NCI-H2029 (cell line): ENCODE results near the gene SHISAL1.
A peak's percentile ranks its signal among the peaks of the same experiment; 100 is the strongest.
"Not testable (repeated sequence)": the region's sequence is repeated elsewhere in the genome, so short reads cannot be mapped to it uniquely, and the experiment has no call there.

Source experiments
- DNase-seq: peaks from one replicate; lab custom pipeline; 2025; lab: John Stamatoyannopoulos, UW

SHISAL1 gene

GRCh38 chr22:44328326-44328725, 15.6 kb upstream of the SHISAL1 start:
- peak; percentile 30 for DNase-seq

DNA sequence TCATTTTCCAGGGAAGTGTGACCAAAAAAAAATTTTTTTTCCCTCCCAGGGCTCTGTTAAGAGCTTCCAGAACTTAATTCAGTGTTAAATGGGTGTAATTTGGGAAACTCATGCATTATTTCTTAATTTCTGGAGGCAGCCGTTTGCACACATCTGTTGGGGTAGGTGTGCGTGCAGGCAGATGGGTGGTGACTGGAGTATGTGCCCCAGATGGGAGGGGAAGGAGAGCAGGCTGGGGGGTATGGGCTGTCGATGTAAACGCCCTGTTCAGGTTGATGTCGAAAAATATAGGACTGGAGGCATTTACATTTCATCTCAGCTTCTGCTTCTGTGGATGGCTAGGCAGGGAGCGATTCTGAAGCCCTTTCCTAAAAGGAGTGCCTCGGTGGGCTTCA, 13.7 kb upstream of the SHISAL1 start:
- no peak for DNase-seq

GRCh38 chr22:44325718-44326490, 13.2 kb upstream of the SHISAL1 start:
- DNase-seq, result peak; percentile 26

- DNase-seq, result not testable (repeated sequence)
These were observed 10.5 kb upstream of the SHISAL1 start for GRCh38 chr22:44323140-44323790.

DNA sequence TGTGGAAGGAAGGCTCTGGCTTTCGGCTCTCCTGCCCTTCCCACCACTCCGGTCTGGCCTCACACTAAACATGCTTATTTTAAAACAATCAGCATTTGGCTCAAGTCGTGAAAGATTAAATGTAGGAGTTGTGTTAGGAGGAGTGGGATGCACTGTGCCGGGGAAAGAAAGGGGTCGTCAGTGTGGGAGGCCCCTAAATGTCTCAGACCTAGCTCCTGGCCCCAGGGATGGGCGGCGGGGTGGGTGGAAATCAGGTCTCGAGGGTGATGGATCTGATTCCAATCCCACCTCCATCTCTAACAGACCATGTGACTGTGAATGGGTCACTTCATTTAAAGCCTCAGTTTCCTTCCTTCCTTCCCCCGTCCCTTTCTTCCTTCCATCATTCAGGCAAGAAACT, 6.9 kb upstream of the SHISAL1 start:
- DNase-seq, result no peak

DNA sequence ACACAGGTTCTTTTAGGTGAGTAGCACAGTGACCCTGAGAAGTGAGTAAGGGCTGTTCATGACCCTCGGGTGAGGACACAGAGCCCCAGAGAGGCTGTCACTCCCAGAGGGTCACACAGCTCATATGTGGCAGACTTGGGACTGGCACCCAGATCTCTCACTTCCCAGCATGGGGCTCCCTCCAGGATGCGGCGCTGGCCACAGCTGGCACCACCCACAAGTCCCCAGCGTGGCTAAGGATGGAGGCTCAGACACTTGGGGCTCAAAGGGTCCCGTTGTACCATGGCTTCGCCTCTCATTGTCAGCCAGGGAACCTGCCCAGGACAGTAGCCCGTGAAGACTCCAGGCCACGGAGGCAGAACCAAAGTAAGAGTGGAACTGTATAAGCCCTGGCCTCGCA, 6.0 kb upstream of the SHISAL1 start:
- no peak for DNase-seq

GRCh38 chr22:44317886-44318637, 5.3 kb upstream of the SHISAL1 start:
- DNase-seq, result no peak

DNA sequence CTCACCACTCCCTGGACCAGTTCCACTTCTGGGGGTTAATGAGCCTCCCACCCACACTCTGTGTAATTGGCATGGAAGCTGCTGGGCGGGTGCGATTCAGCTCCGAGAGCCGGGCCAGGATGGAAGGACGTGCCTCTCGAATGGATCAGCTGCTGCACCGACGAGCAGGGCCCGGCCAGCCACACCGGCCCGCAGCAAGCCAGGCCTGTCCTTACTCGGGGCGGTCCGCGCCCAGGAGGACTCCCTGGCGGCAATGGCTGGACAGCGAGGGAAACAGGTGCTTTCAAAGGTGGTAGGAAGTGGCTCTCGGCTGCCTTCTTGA, 4.3 kb upstream of the SHISAL1 start:
- no peak for DNase-seq

- no peak for DNase-seq
These were observed 3.8 kb upstream of the SHISAL1 start for GRCh38 chr22:44316393-44317122.

DNA sequence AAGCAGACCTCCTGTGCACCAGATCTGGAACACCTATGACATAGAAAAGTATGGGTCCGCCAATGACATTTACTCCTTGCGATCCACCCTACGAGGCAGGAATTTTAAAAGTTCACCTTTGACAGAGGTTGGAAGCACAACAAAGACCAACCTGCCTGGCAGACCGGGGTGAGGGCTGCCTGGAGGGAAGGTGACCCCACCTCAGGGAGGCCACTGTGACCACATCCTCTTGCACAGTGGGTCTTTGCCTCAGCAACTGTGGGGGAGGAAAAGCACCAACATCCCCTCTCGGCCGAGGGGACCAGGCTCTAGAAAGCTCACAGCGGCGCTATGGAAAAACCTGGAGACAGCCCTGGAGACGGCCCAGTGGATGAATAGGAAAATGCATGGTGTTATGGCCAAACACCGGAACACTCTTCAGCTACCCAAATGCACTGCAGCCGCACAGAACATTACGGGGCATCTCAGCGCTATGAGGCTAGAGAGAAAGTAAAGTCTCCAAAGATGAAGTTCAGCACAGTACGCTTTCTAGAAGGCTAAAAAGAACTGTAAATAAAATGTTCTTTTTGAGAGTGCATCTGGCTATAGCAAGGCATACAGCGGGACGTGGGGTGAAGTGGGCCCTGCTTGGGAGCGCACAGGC, 1.8 kb upstream of the SHISAL1 start:
- DNase-seq, result no peak

DNA sequence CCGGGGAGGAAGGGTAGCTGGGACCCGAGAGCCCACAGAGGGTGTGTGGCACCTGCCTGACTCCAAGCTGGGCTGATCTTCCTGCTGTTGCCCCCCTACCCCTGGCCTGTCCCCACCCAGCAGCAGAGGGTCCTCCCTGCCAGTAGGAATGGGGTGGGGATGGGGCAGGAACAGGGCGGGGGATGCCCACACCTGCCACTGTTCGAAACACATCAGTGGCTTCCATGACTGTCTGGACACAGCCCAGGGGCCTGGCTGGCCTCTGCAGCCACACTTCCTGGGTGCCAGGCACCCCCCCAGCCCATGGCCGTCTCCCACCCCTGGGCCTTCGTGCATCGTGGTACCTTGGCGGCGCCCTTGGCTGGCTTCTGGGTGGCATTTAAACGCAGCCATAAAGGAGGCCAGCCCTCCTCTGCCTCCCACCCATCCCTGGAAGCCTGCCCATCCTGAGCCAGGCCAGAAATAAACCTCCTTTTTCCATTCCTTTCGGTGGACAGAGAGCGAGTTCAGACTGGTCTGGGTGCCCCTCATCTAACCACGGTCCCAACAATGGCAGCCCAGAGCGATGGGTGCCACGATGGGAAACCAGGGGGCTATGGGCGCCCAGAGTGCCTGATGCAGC, 745 bp upstream of the SHISAL1 start:
- DNase-seq, result no peak

GRCh38 chr22:44311855-44312170, 938 bp downstream of the SHISAL1 start:
- DNase-seq, result no peak

- no peak for DNase-seq
These were observed 1.5 kb downstream of the SHISAL1 start for GRCh38 chr22:44311104-44311854.

GRCh38 chr22:44309647-44310046, 3.1 kb downstream of the SHISAL1 start:
- no peak for DNase-seq

- no peak for DNase-seq
These were observed 3.6 kb downstream of the SHISAL1 start for GRCh38 chr22:44309137-44309536.

DNA sequence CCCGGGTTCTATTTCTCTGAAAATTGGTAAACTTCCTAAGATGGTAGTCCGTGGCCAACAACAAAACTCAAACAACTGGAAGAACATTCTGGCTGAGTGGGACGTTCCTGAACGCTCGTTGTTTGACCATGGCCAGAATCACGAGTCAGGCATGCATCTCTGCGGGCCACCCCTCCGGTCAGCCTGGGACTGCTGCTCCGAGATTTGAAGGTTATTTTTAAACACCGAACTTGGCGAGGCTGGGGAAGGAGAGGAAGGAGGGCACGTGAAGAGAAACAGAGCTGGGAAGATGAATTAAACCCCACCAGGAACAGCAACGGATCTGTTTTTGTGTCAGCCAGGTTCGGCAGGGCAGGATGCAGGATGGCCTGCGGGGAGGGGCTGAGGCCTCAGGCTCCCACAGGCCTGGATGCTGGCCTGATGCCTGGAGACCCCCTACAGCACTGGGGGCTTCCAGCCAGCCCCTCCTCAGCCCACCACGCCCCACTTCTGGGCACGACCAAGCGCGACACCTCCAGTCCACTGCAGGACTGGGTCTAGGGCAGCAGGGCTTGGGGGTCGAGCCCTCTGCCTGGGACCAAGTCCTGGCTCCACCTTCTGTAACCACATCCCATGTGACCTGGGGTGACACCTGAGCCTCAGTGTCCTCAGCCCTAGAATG, 5.1 kb downstream of the SHISAL1 start:
- no peak for DNase-seq

GRCh38 chr22:44305888-44306287, 6.9 kb downstream of the SHISAL1 start:
- DNase-seq, result no peak

DNA sequence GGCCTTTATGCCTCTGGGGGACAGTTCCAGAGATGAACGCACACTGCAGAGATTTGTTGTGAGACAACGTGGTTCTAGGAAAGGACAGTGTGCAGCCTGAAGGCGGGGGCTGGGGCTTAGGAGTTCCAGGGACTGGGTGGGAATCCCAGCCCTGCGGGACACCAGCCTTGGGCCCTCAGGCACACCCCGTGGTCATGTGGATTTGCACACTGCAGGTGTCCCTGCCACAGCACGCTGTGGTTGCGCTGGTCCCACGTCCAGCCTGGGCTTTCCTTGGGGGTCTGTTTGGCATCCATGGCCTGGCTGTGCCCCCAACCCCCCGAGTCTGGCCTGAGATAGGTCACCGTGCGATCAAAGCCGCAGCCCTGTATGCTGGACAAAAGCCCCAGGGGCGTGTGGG, 7.3 kb downstream of the SHISAL1 start:
- no peak for DNase-seq

DNA sequence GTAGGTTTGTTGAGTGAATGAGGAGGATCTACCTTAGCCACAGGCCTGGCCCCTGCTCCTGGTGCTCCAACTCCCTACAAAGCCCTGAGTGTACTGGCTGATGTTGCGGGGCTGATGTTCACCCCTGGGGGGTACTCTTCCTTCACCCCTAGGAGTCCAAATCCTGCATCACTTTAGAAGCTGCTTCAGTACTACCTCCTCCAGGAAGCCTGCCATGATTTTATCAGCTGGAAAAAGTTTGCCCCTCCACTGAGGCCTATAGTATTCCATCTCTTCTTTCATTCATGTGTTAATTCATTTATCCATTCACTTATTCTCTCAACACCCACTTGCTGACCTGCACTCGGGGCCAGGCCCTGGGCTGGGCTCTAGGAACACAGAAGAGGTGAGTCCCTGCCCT, 7.8 kb downstream of the SHISAL1 start:
- DNase-seq, result no peak

GRCh38 chr22:44304354-44304753, 8.4 kb downstream of the SHISAL1 start:
- DNase-seq, result no peak
